HG02938 (cell line): ENCODE measurements around the gene TEAD2.

Experiments used
- ATAC-seq: cut with Tn5 transposase; IDR thresholded peaks from one replicate; pipeline ENCODE4 v1.9.1; 2021; ENCODE audit warnings: mild to moderate bottlenecking, moderate library complexity; ENCODE audit not compliant: unreplicated experiment

The TEAD2 gene

GRCh38 chr19:49362048-49362928 lies at the start of gene TEAD2:
Gene TEAD2, minus strand, starts transcription at chr19:49362416. Its CDS starts 2,341 bp downstream, at chr19:49360075.
- no peak for ATAC-seq

GRCh38 chr19:49411681-49412326 lies 49.6 kb upstream of the TEAD2 start:
- ATAC-seq: no peak

GRCh38 chr19:49409441-49410029 lies 47.3 kb upstream of the TEAD2 start:
- no peak for ATAC-seq

- ATAC-seq: no peak
These were observed 46.7 kb upstream of the TEAD2 start for GRCh38 chr19:49408816-49409440.

DNA sequence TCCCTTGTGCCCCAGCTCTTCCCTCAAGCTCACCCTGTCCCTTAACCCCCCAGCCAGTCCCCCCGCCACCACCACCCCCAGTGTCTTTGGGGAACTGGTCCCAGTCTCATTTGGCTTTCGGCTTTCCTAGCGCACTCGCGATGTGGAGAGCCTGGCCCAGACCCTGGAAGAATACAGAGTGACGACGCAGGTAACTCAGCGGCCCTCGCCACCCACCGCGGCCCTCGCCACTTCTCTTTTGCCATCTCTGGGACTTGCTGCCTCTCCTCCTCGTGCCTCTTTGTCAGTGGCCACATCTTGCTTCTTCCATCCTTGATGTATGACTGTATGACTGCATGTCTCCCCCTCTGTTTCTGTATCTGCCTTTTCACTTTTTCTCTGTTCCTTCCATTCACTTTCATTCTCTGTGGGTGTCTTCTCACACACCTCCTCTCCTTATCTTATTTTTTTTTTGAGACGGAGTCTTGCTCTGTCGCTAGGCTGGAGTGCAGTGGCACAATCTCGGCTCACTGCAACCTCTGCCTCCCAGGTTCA lies 45.3 kb upstream of the TEAD2 start:
- no peak for ATAC-seq

GRCh38 chr19:49407079-49407478 lies 44.9 kb upstream of the TEAD2 start:
- ATAC-seq: no peak

DNA sequence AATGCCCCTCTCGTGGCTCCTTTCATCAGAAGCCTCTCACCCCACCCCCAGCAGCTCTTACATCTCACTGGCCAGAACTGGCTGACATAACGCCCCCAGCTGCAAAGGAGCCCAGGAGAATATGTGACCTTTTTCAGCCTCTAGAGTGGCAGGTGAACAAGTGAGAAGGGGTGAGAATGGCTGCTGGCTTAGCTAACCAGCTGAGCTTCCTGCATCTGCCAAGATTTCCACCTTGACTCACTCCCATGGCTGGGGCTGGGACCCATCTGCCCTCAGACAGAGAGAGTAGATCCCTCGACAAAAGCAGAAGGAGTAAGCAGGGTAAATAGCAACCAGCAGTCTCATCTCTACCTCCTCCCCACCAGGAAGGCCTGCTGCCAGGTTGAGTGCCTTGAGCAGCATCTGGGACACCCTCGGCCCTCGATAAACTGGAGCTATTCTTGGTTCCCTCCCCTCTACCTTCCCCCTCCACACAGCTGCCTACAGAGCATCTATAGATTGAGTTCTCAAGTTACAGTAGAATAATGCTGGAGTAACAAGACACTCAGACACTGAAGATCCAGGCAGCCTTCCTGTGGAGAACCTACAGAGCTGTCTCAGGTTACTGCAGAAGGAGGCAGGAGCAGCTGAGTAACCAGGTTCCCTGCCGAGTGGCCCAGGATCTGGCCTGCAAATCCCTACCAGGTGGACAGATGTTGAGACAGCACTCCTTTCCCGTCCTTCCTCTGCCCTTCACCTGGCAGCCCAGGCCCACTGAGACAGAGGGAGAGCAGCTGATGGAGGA lies 41.4 kb upstream of the TEAD2 start:
- ATAC-seq: no peak

DNA sequence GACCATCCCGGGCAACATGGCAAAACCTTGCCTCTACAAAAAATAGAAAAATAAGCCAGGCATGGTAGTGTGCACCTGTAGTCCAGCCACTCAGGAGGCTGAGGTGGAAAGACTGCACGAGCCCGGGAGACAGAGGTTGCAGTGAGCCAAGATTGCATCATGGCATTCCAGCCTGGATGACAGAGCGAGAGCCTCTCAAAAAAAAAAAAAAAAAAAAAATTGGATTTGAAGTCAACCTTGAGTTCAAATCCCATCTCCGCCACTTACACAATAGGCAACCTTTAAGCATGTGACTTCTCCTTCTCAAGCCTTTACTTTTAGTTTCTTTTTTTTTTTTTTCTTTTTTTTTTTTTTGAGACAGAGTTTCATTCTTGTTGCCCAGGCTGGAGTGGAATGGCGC lies 37.8 kb upstream of the TEAD2 start:
- ATAC-seq: no peak

GRCh38 chr19:49398931-49399330 lies 36.7 kb upstream of the TEAD2 start:
- no peak for ATAC-seq

GRCh38 chr19:49398001-49398615 lies 35.9 kb upstream of the TEAD2 start:
- no peak for ATAC-seq

DNA sequence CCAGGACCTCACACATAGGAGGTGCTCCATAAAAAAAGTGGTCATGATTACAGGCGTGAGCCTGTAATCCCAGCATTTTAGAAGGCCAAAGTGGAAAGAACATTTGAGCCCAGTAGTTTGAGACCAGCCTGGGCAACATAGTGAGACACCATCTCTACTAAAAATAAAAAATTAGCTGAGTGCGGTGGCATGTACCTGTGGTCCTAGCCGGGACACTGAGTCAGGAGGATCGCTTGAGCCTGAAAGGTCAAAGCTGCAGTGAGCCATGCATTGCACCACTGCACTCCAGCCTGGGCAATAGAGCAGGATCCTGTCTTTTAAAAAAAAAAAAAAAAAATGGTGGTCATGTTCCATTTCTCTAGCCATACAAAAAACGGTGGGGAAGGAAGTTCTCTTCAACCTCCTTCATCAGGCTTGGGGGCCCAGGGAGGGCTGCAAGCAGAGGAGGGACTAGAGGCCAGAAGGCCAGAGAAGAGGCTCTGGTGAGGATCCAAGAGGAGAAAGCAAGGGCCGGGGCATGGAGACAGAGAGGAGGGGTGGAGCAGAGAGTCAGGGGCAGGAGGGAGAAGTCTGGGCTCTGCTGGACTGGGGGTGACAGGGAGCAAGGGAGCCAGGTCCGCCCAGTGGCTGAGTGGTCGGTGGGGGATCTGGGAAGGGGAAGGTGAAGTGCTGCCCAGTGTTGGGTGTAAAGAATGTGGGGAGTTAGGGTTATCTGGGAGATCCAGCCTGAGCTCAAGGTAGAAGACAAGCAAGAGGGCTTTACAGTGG lies 34.7 kb upstream of the TEAD2 start:
- no peak for ATAC-seq

- no peak for ATAC-seq
These were observed 33.6 kb upstream of the TEAD2 start for GRCh38 chr19:49395581-49396407.

- ATAC-seq: no peak
These were observed 31.7 kb upstream of the TEAD2 start for GRCh38 chr19:49393881-49394280.

DNA sequence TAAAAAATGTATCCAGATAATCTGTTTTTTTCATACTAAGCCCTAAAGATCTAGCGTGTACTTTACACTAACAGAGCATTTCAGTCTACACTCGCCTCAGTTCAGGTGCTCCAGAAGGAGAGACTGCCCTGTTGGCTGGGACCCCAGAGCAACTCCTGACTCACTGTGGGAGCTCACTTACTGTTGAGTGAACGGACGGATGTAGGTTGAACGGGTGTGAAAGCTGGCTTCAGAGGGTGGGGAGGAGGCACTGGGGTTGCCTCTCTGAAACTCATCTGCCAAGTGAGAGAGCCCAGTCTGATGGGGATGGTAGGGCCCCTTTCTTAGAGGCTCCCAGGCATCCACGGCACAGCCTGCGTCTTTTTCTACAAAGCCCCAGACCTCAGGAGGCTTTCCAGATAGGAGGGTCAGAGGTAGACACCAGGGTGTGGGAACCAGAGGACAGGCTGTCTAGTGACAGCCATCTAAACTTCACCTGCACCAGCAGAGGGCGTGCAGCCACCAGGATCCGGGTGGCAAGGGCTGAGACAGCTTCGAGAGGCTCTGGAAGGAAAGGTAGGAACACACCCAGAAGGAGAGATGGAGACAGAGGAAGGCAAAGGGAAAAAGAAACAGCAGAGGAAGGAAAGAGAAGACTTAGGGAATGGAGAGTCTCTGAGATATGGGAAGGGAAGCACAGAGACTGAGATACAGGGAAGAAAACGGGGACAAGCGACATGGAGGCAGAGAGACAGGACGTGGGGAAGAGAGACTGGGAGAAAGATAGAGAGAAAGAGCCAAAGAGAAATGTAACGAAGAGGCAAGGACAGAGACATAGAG lies 29.6 kb upstream of the TEAD2 start:
- no peak for ATAC-seq

- no peak for ATAC-seq
These were observed 28.7 kb upstream of the TEAD2 start for GRCh38 chr19:49390929-49391359.

GRCh38 chr19:49390131-49390928 lies 28.1 kb upstream of the TEAD2 start:
- no peak for ATAC-seq

DNA sequence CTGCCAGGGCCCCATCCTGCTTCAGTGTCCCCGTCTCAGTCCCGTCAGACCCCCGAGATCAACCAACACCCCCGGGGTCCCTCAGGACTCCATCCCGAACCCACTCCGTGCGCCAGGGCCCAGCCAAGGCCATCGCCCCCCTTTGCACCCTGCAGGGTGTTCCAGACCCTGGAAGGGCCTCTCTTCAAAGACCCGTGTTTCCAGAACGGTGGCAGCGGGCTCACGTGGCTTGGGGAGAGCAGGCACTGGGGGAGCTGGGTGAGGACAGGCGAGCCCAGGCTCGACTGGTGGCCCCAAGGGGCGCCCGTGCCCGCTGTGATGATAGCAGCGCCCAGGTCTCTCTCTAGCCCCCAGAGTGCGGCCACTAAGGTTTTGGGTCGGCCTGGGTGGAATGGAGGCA lies 27.2 kb upstream of the TEAD2 start:
- ATAC-seq: no peak
